SK-N-SH treated with all-trans-retinoic acid at 6 μM for 48 hours (cell line): Measurements from ENCODE around the gene NLGN2.

Experiments
- ARNTL ChIP-seq: fragments of 450-650 bp; formaldehyde crosslinking; IDR thresholded peaks from 2 replicates; pipeline ENCODE4 v1.5.0; 2020; ENCODE audit warnings: low read depth, mild to moderate bottlenecking, moderate library complexity, borderline replicate concordance
- CREB5 ChIP-seq: fragments of 250-450 bp; sonication (Bioruptor Pico); IDR thresholded peaks from 2 replicates; pipeline ENCODE4 v1.5.1; 2020; ENCODE audit warnings: low read depth, mild to moderate bottlenecking, moderate library complexity
- CSDC2 ChIP-seq: fragments of 250-450 bp; sonication (Bioruptor Pico); IDR thresholded peaks from 2 replicates; pipeline ENCODE4 v1.5.0; 2020; ENCODE audit warnings: mild to moderate bottlenecking, moderate library complexity
- PATZ1 ChIP-seq: fragments of 250-450 bp; sonication (Bioruptor Pico); IDR thresholded peaks from 2 replicates; pipeline ENCODE4 v1.8.0; 2020; ENCODE audit warnings: mild to moderate bottlenecking, moderate library complexity, borderline replicate concordance
- RARB ChIP-seq: fragments of 250-450 bp; sonication (Bioruptor Pico); IDR thresholded peaks from 2 replicates; pipeline ENCODE4 v1.8.0; 2021; ENCODE audit warnings: mild to moderate bottlenecking, moderate library complexity
- TCF4 ChIP-seq: fragments of 250-450 bp; sonication (Bioruptor Pico); IDR thresholded peaks from 2 replicates; pipeline ENCODE4 v1.8.0; 2021; ENCODE audit warnings: mild to moderate bottlenecking, moderate library complexity, borderline replicate concordance
- TOX ChIP-seq: fragments of 250-450 bp; sonication (Bioruptor Pico); IDR thresholded peaks from 2 replicates; pipeline ENCODE4 v1.8.0; 2021; ENCODE audit warnings: mild to moderate bottlenecking, moderate library complexity, borderline replicate concordance
- ZFP30 ChIP-seq: fragments of 450-650 bp; formaldehyde crosslinking; IDR thresholded peaks from 2 replicates; pipeline ENCODE4 v1.5.0; 2022; ENCODE audit warnings: mild to moderate bottlenecking, moderate library complexity

- no peak for TF ChIP-seq TCF4 (CRISPR knock-in tag)
- TF ChIP-seq TOX = no peak
- no peak for TF ChIP-seq ARNTL
- TF ChIP-seq PATZ1 (CRISPR knock-in tag) = no peak
- no peak for TF ChIP-seq ZFP30 (CRISPR knock-in tag)
- TF ChIP-seq RARB (CRISPR knock-in tag) = no peak
- no peak for TF ChIP-seq CSDC2 (CRISPR knock-in tag)
- TF ChIP-seq CREB5 (CRISPR knock-in tag) = no peak
Measured at GRCh38 chr17:7392696-7393612, 14.7 kb upstream of the NLGN2 start.
